ENCODE data around the gene TRIM14. TPM values are rescaled to one million over a fixed set of nuclear protein-coding genes. Genes with fewer than 3 reads are reported as not detected.

TRIM14 gene
- polyA plus RNA-seq, 2 of the 4 experiments (the other 2 are of a cell fraction) = 8.8 to 9.2 TPM

GRCh38 chr9:98142925-98143481 lies 24.0 kb upstream of the TRIM14 start:
- POLR2A ChIA-PET = no interaction called here
- Histone ChIP-seq H3K4me1 (peaks cover 32% of the 10 kb centered on the region), H3K27ac (peak overlapping the region; percentile 46 to 54; a peak in 3 of 6 replicates), H3K9me3 (no peaks in the 10 kb centered on the region), H3K4me2 (no peak overlapping the region), H3K4me3 (no peak overlapping the region)
- 81% methylated on average over 5 of the region's 8 CpGs for WGBS (ENCODE audit: missing lambda C conversion rate)
- ATAC-seq (no peak), DNase-seq (ENCODE audit: low read depth in 1 of 2, low spot score in 1 of 2) (no peak), FAIRE-seq (no peak)
- CTCF ChIA-PET = interaction anchor here (0.9 to 1.5 kb wide), 4 partner anchors 9 to 121 kb away, joined by 3 to 6 read pairs (median 4); partner anchors contain the start of gene TRIM14
- no peak for TF ChIP-seq NFE2L2 (conservative IDR thresholded peaks at IDR 0.05; ENCODE audit: low read length)
- TF ChIP-seq HES2 (IDR thresholded peaks at IDR 0.05) = no peak
- no peak for TF ChIP-seq RFX5 (IDR thresholded peaks at IDR 0.05)
- no peak for TF ChIP-seq FOSL2 (IDR thresholded peaks at IDR 0.05)
- TF ChIP-seq FOSL2 (CRISPR knock-in tag; IDR thresholded peaks at IDR 0.05) = no peak
- TF ChIP-seq PBX3 (IDR thresholded peaks at IDR 0.05) = no peak
- no peak for TF ChIP-seq HOXB5 (CRISPR knock-in tag; IDR thresholded peaks at IDR 0.05)
- no peak for TF ChIP-seq JUNB (IDR thresholded peaks at IDR 0.05)
- no peak for TF ChIP-seq ZC3H11A (IDR thresholded peaks at IDR 0.05)
- TF ChIP-seq RNF2 (IDR thresholded peaks at IDR 0.05; ENCODE audit: borderline replicate concordance, low read depth) = no peak
- no peak for TF ChIP-seq REST (IDR thresholded peaks at IDR 0.05)
- TF ChIP-seq ZNF302 (CRISPR knock-in tag; IDR thresholded peaks at IDR 0.05) = no peak
- no peak for TF ChIP-seq KDM1A (IDR thresholded peaks at IDR 0.05; ENCODE audit: low read depth)
- no peak for TF ChIP-seq EHF (CRISPR knock-in tag; IDR thresholded peaks at IDR 0.05)

GRCh38 chr9:98142182-98142907 lies 23.3 kb upstream of the TRIM14 start:
- H3K4me2 ChIP-seq = 0 out of 3 replicates have a peak overlapping the region, but pooled peaks have one; percentile 14
- POLR2A ChIA-PET = no interaction called here
- H3K27ac ChIP-seq = peak overlapping the region; percentile 46 to 54; a peak in 4 of 6 replicates
- DNase-seq (ENCODE audit: low read depth in 1 of 2, low spot score in 1 of 2) (peak in 1 of 2 experiments; percentile 24), ATAC-seq (peak in 1 of 2 experiments; percentile 47; a peak in 3 of 6 replicates), FAIRE-seq (no peak)
- H3K9me3 ChIP-seq = no peaks in the 10 kb centered on the region
- CTCF ChIA-PET = interaction anchor here (0.9 to 1.5 kb wide), 3 partner anchors 23 to 122 kb away, joined by 3 to 5 read pairs (median 3); partner anchors contain the start of gene TRIM14
- H3K4me1 ChIP-seq = peaks cover 32% of the 10 kb centered on the region
- no peak overlapping the region for H3K4me3 ChIP-seq
- WGBS (ENCODE audit: missing lambda C conversion rate) = 63% methylated on average over 9 of the region's 13 CpGs
- TF ChIP-seq FOSL2 (IDR thresholded peaks at IDR 0.05) (no peak), FOSL2 (CRISPR knock-in tag; IDR thresholded peaks at IDR 0.05) (no peak), FOSB (CRISPR knock-in tag; IDR thresholded peaks at IDR 0.05) (no peak), EHF (CRISPR knock-in tag; IDR thresholded peaks at IDR 0.05) (no peak), MAZ (IDR thresholded peaks at IDR 0.05; ENCODE audit: borderline replicate concordance, low read depth, low read length) (no peak), BCL3 (IDR thresholded peaks at IDR 0.05) (no peak), BHLHE40 (IDR thresholded peaks at IDR 0.05; ENCODE audit: low read depth, low read length) (no peak), TFCP2L1 (CRISPR knock-in tag; IDR thresholded peaks at IDR 0.05) (no peak), PBX3 (IDR thresholded peaks at IDR 0.05) (no peak), KDM5A (IDR thresholded peaks at IDR 0.05) (no peak), SMC3 (IDR thresholded peaks at IDR 0.05) (no peak), RCOR1 (IDR thresholded peaks at IDR 0.05; ENCODE audit: low read depth, low read length) (no peak), ELK1 (IDR thresholded peaks at IDR 0.05; ENCODE audit: low read depth, low read length) (no peak), POLR2A (IDR thresholded peaks at IDR 0.05; ENCODE audit: low read length) (no peak), ZFP36 (IDR thresholded peaks at IDR 0.05; ENCODE audit: borderline replicate concordance, partially characterized antibody) (no peak), RAD21 (conservative IDR thresholded peaks at IDR 0.05 in 1 of 2, IDR thresholded peaks at IDR 0.05 in 1 of 2) (no peak)
